K562 (cell line): Measurements from ENCODE around the gene TPGS1. TPM values are rescaled to one million over a fixed set of nuclear protein-coding genes. Genes with fewer than 3 reads are reported as not detected.
A peak's percentile ranks its signal among the peaks of the same experiment; 100 is the strongest.

Source experiments
- ATF1 ChIP-seq, 2 experiments: fragments of 450-650 bp in 1 of 2; IDR thresholded peaks; 2 replicates each; pipeline ENCODE4 v1.6.1; 2016; ENCODE audit warnings: missing compliant biosample characterization in 1 of 2, missing genetic modification characterization in 1 of 2
- BHLHE40 ChIP-seq: IDR thresholded peaks from 2 replicates; pipeline ENCODE4 v1.6.1; 2011; ENCODE audit warnings: low read length, improper control_type of control experiment
- JUND ChIP-seq, 2 experiments: IDR thresholded peaks; 2 replicates in 1 of 2; 3 replicates in 1 of 2; pipeline ENCODE4 v1.6.1; 2011; ENCODE audit warnings: borderline replicate concordance in 2 of 2, low read depth in 2 of 2, low read length in 2 of 2, improper control_type of control experiment in 1 of 2, missing biosample characterization in 1 of 2, missing genetic modification characterization in 1 of 2, missing genetic modification reagents in 1 of 2
- MEF2D ChIP-seq: conservative IDR thresholded peaks from 2 replicates; pipeline ENCODE4 v1.6.1; 2016; ENCODE audit warnings: low read depth, missing genetic modification characterization, missing compliant biosample characterization
- PCBP1 ChIP-seq: fragments of 200-400 bp; formaldehyde crosslinking; IDR thresholded peaks from 2 replicates; pipeline ENCODE4 v1.6.1; 2018; ENCODE audit warnings: mild to moderate bottlenecking, low read depth, low read length; ENCODE audit not compliant: poor library complexity, severe bottlenecking
- ZNF239 ChIP-seq: fragments of 250-450 bp; sonication (Bioruptor Pico); IDR thresholded peaks from 2 replicates; pipeline ENCODE4 v1.4.0; 2020; ENCODE audit warnings: mild to moderate bottlenecking
- ZNF766 ChIP-seq: fragments of 200-800 bp; sonication (Bioruptor generic); conservative IDR thresholded peaks from 2 replicates; pipeline ENCODE4 v1.6.1; 2016; ENCODE audit warnings: missing genetic modification characterization, missing compliant biosample characterization
- polyA plus RNA-seq, 8 experiments: library from polyadenylated mRNA; depleted of rRNA in 4 of 8; stranded (reverse) in 5 of 8; unstranded in 3 of 8; fragments of >200 nt; fragmentation: Nextera tagmentation in 2 of 8; fragmentation: Illumina TruSeq in 1 of 8; extraction: Ambion mirVana in 2 of 8; extraction: Trizol in 1 of 8; gene quantifications; 2 replicates each; pipeline versions ENCODE4 v1.2.1 to v1.2.3, GENCODE V29; 2011 to 2014; ENCODE audit warnings: inconsistent platforms in 1 of 8, missing spikeins in 1 of 8
- total RNA-seq, 7 experiments: library from RNA; depleted of rRNA in 6 of 7; stranded (reverse); fragments of >200 nt in 6 of 7; fragmentation: Illumina TruSeq in 2 of 7; extraction: Trizol in 2 of 7; gene quantifications; 2 replicates each; pipeline versions ENCODE4 v1.2.1 to v1.2.3, GENCODE V29; 2011 to 2021; ENCODE audit warnings: low replicate concordance in 1 of 7
- TF ChIP-seq, protein P1 (sequence below): sonication (generic); formaldehyde crosslinking; IDR thresholded peaks from 2 replicates; pipeline ENCODE4 v1.4.0; 2020; ENCODE audit warnings: mild to moderate bottlenecking, missing genetic modification reagents
- TF ChIP-seq, protein P2 (sequence below): sonication (generic); formaldehyde crosslinking; IDR thresholded peaks from 2 replicates; pipeline ENCODE4 v1.8.1; 2022; ENCODE audit warnings: missing genetic modification reagents
- TF ChIP-seq, protein P3 (sequence below), 2 experiments: IDR thresholded peaks; 2 replicates each; pipeline ENCODE4 v1.6.1; 2011; ENCODE audit warnings: borderline replicate concordance in 1 of 2, control low read depth in 1 of 2, low read depth in 1 of 2, low read length in 1 of 2, mild to moderate bottlenecking in 1 of 2, mixed read lengths in 1 of 2, moderate library complexity in 1 of 2; ENCODE audit not compliant: insufficient read depth in 1 of 2, insufficient read length in 1 of 2, poor library complexity in 1 of 2, severe bottlenecking in 1 of 2; ENCODE audit errors: extremely low read depth in 1 of 2
- TF ChIP-seq, protein P4 (sequence below), 3 experiments: IDR thresholded peaks in 2 of 3; conservative IDR thresholded peaks in 1 of 3; 2 replicates each; pipeline ENCODE4 v1.5.1; 2011 to 2012; ENCODE audit warnings: low read length in 3 of 3, mild to moderate bottlenecking in 3 of 3, control low read depth in 2 of 3, improper control_type of control experiment in 1 of 3, inconsistent platforms in 1 of 3, low read depth in 1 of 3, mixed read lengths in 1 of 3, moderate library complexity in 1 of 3; ENCODE audit not compliant: insufficient read depth in 2 of 3
- TF ChIP-seq, protein P5 (sequence below): sonication (generic); formaldehyde crosslinking; IDR thresholded peaks from 2 replicates; pipeline ENCODE4 v1.8.0; 2022; ENCODE audit warnings: mild to moderate bottlenecking, missing genetic modification reagents, borderline replicate concordance
- TF ChIP-seq, protein P6 (sequence below), 2 experiments: fragments of 450-650 bp; conservative IDR thresholded peaks; 2 replicates each; pipeline ENCODE4 v1.6.1; 2017; ENCODE audit warnings: mild to moderate bottlenecking in 2 of 2, moderate library complexity in 2 of 2

TPGS1 gene
- total and polyA plus RNA-seq, 9 of the 15 experiments (the other 6 are each of a cell fraction or from before 2014, with no cell fraction given) = 0.30 to 31.6 (median 1.2) TPM; not detected in 2

DNA sequence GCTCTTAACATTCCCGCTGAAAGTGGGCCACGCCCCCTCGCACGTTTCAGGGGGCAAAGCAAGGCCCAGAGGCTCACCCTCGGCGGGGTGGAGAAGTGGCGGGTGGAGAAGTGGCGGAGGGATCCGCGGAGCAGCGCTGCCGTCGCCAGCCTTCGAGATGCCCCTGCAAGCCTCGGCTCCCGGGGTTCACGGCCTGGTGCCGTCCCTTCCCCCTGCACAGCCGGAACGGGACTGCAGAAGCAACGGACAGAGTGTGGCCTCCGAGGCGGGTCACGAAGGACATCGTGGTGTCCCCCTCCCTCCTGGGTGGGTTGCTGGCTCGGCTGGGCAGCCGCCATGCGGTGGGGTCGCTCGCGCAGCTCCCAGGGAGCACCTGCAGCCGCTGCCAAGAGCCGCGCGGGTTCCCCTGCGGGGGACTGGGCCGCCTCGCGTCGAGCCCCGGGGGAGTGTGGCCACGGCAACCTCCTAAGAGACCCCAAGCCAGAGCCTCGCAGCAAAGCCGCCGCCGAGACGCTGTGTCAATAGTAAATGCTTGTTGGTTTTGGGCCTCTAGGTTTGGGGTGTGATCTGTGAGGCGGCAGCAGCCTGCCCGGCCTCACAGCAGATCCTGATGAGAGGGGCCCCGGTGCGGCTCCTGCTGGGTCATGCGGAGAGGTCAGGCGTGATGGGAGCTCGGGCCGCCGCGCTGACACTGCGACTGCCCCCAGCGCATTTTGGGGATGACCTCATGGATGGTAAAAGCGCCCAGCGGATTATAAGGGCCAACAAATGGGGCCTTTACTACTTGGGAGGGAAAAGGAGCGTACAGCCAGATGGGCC is 5.5 kb downstream of the TPGS1 start (continued):
- TF ChIP-seq, protein P1, sequence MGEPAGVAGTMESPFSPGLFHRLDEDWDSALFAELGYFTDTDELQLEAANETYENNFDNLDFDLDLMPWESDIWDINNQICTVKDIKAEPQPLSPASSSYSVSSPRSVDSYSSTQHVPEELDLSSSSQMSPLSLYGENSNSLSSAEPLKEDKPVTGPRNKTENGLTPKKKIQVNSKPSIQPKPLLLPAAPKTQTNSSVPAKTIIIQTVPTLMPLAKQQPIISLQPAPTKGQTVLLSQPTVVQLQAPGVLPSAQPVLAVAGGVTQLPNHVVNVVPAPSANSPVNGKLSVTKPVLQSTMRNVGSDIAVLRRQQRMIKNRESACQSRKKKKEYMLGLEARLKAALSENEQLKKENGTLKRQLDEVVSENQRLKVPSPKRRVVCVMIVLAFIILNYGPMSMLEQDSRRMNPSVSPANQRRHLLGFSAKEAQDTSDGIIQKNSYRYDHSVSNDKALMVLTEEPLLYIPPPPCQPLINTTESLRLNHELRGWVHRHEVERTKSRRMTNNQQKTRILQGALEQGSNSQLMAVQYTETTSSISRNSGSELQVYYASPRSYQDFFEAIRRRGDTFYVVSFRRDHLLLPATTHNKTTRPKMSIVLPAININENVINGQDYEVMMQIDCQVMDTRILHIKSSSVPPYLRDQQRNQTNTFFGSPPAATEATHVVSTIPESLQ = no peak
- TF ChIP-seq JUND (IDR thresholded peaks at IDR 0.05; ENCODE audit: borderline replicate concordance, low read depth, low read length) (peak; percentile 48), JUND (tag; IDR thresholded peaks at IDR 0.05; ENCODE audit: borderline replicate concordance, low read depth, low read length) (no peak), ZNF766 (no peak), MEF2D (no peak), ATF1 (CRISPR knock-in tag; IDR thresholded peaks at IDR 0.05) (no peak), ATF1 (tag; IDR thresholded peaks at IDR 0.05) (0 out of 2 replicates have a peak, but pooled peaks have one; percentile 15), PCBP1 (peak; percentile 73), BHLHE40 (no peak), ZNF239 (CRISPR knock-in tag) (no peak)
- TF ChIP-seq, protein P2, sequence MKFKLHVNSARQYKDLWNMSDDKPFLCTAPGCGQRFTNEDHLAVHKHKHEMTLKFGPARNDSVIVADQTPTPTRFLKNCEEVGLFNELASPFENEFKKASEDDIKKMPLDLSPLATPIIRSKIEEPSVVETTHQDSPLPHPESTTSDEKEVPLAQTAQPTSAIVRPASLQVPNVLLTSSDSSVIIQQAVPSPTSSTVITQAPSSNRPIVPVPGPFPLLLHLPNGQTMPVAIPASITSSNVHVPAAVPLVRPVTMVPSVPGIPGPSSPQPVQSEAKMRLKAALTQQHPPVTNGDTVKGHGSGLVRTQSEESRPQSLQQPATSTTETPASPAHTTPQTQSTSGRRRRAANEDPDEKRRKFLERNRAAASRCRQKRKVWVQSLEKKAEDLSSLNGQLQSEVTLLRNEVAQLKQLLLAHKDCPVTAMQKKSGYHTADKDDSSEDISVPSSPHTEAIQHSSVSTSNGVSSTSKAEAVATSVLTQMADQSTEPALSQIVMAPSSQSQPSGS (CRISPR knock-in tag) = no peak
- TF ChIP-seq, protein P3, sequence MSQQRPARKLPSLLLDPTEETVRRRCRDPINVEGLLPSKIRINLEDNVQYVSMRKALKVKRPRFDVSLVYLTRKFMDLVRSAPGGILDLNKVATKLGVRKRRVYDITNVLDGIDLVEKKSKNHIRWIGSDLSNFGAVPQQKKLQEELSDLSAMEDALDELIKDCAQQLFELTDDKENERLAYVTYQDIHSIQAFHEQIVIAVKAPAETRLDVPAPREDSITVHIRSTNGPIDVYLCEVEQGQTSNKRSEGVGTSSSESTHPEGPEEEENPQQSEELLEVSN (IDR thresholded peaks at IDR 0.05; ENCODE audit: borderline replicate concordance in 1 of 2, extremely low read depth in 1 of 2, insufficient read depth in 1 of 2, insufficient read length in 1 of 2, low read depth in 1 of 2, low read length in 1 of 2, poor library complexity in 1 of 2, severe bottlenecking in 1 of 2) = peak in 1 of 2 experiments; percentile 56
- TF ChIP-seq, protein P4, sequence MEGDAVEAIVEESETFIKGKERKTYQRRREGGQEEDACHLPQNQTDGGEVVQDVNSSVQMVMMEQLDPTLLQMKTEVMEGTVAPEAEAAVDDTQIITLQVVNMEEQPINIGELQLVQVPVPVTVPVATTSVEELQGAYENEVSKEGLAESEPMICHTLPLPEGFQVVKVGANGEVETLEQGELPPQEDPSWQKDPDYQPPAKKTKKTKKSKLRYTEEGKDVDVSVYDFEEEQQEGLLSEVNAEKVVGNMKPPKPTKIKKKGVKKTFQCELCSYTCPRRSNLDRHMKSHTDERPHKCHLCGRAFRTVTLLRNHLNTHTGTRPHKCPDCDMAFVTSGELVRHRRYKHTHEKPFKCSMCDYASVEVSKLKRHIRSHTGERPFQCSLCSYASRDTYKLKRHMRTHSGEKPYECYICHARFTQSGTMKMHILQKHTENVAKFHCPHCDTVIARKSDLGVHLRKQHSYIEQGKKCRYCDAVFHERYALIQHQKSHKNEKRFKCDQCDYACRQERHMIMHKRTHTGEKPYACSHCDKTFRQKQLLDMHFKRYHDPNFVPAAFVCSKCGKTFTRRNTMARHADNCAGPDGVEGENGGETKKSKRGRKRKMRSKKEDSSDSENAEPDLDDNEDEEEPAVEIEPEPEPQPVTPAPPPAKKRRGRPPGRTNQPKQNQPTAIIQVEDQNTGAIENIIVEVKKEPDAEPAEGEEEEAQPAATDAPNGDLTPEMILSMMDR (IDR thresholded peaks at IDR 0.05 in 2 of 3, conservative IDR thresholded peaks at IDR 0.05 in 1 of 3; ENCODE audit: insufficient read depth in 2 of 3, low read depth in 1 of 3, low read length in 3 of 3) = no peak
- TF ChIP-seq, protein P5, sequence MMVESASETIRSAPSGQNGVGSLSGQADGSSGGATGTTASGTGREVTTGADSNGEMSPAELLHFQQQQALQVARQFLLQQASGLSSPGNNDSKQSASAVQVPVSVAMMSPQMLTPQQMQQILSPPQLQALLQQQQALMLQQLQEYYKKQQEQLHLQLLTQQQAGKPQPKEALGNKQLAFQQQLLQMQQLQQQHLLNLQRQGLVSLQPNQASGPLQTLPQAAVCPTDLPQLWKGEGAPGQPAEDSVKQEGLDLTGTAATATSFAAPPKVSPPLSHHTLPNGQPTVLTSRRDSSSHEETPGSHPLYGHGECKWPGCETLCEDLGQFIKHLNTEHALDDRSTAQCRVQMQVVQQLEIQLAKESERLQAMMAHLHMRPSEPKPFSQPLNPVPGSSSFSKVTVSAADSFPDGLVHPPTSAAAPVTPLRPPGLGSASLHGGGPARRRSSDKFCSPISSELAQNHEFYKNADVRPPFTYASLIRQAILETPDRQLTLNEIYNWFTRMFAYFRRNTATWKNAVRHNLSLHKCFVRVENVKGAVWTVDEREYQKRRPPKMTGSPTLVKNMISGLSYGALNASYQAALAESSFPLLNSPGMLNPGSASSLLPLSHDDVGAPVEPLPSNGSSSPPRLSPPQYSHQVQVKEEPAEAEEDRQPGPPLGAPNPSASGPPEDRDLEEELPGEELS (CRISPR knock-in tag) = 0 out of 2 replicates have a peak, but pooled peaks have one; percentile 63
- TF ChIP-seq, protein P6, sequence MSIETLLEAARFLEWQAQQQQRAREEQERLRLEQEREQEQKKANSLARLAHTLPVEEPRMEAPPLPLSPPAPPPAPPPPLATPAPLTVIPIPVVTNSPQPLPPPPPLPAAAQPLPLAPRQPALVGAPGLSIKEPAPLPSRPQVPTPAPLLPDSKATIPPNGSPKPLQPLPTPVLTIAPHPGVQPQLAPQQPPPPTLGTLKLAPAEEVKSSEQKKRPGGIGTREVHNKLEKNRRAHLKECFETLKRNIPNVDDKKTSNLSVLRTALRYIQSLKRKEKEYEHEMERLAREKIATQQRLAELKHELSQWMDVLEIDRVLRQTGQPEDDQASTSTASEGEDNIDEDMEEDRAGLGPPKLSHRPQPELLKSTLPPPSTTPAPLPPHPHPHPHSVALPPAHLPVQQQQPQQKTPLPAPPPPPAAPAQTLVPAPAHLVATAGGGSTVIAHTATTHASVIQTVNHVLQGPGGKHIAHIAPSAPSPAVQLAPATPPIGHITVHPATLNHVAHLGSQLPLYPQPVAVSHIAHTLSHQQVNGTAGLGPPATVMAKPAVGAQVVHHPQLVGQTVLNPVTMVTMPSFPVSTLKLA (conservative IDR thresholded peaks at IDR 0.05) = 0 out of 4 replicates have a peak, but pooled peaks of 1 of the 2 experiments have one; percentile 30
